HG02623 (cell line): ENCODE measurements around the gene NUP210.

Source experiments
- ATAC-seq: cut with Tn5 transposase; IDR thresholded peaks from one replicate; pipeline ENCODE4 v1.9.1; 2021; ENCODE audit warnings: moderate library complexity; ENCODE audit not compliant: unreplicated experiment

Gene NUP210

GRCh38 chr3:13407926-13408325 lies 12.2 kb downstream of the NUP210 start:
- no peak for ATAC-seq

GRCh38 chr3:13407475-13407874 lies 12.6 kb downstream of the NUP210 start:
- no peak for ATAC-seq

GRCh38 chr3:13406190-13406589 lies 13.9 kb downstream of the NUP210 start:
- ATAC-seq: no peak

GRCh38 chr3:13405614-13406013 lies 14.5 kb downstream of the NUP210 start:
- ATAC-seq: no peak

- no peak for ATAC-seq
Measured at GRCh38 chr3:13404626-13405452, 15.3 kb downstream of the NUP210 start.

GRCh38 chr3:13403847-13404246 lies 16.3 kb downstream of the NUP210 start:
- no peak for ATAC-seq

- ATAC-seq: no peak
Measured at GRCh38 chr3:13403213-13403819, 16.8 kb downstream of the NUP210 start.

- no peak for ATAC-seq
Measured at GRCh38 chr3:13401149-13401548, 19.0 kb downstream of the NUP210 start.

GRCh38 chr3:13400114-13400673 lies 19.9 kb downstream of the NUP210 start:
- ATAC-seq: no peak

- no peak for ATAC-seq
Measured at GRCh38 chr3:13399603-13400002, 20.5 kb downstream of the NUP210 start.

- ATAC-seq: no peak
Measured at GRCh38 chr3:13397316-13397715, 22.8 kb downstream of the NUP210 start.

- ATAC-seq: no peak
Measured at GRCh38 chr3:13394363-13394762, 25.8 kb downstream of the NUP210 start.

- no peak for ATAC-seq
Measured at GRCh38 chr3:13393427-13394360, 26.4 kb downstream of the NUP210 start.

- ATAC-seq: no peak
Measured at GRCh38 chr3:13391308-13391707, 28.8 kb downstream of the NUP210 start.

- no peak for ATAC-seq
Measured at GRCh38 chr3:13389378-13389777, 30.7 kb downstream of the NUP210 start.

GRCh38 chr3:13388816-13389215 lies 31.3 kb downstream of the NUP210 start:
- no peak for ATAC-seq

- no peak for ATAC-seq
Measured at GRCh38 chr3:13385373-13385965, 34.7 kb downstream of the NUP210 start.

- no peak for ATAC-seq
Measured at GRCh38 chr3:13380971-13381370, 39.2 kb downstream of the NUP210 start.

GRCh38 chr3:13379201-13379830 lies 40.8 kb downstream of the NUP210 start:
- ATAC-seq: no peak

- ATAC-seq: peak; percentile 78
Measured at GRCh38 chr3:13378155-13378554, 42.0 kb downstream of the NUP210 start.
